Measurements from ENCODE around the gene CFAP58. TPM values are rescaled to one million over a fixed set of nuclear protein-coding genes. Genes with fewer than 3 reads are reported as not detected.

The CFAP58 gene
- total RNA-seq, 1 experiment from 2014 or later, result 0.63 TPM

DNA sequence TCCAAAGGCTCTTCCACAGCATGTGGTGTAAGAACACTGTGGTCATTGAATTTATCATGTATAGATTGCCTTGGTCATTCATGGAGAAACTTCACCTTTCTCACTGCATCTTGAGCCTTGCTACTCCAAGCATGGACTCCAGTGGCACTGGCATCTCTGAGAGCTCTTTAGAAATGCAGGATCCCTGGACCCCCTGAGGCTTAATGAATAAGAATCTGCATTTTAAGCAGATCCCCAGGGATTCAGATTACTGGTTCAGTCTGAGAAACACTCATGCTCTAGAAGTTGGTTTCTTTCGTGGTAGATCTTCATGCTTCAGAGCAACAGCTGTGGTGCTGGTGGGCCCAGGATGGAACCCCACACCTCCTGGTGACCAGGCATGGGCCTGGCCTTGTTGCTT, 63.2 kb downstream of the CFAP58 start:
- no peak overlapping the region for H2AFZ ChIP-seq (ENCODE audit: low read length)
- H4K91ac ChIP-seq (ENCODE audit: insufficient read length, low read depth, low read length), result no peak overlapping the region
- no CpG with 5 or more reads among the region's 1 CpG for WGBS (ENCODE audit: extremely low coverage, insufficient read length, low lambda C conversion rate)
- peaks cover 8% of the 10 kb centered on the region for H3K4me1 ChIP-seq (ENCODE audit: insufficient read depth, low read length)
- H3T11ph ChIP-seq (ENCODE audit: low read length), result no peak overlapping the region
- Mint-ChIP-seq H3K4me1 (peaks cover 18 to 24% of the 10 kb centered on the region in 2 experiments), H3K27ac (no peak overlapping the region; a peak in 2 of 7 replicates), H3K4me3 (no peak overlapping the region), H3K9me3 (no peaks in the 10 kb centered on the region), H3K27me3 (ENCODE audit: low read depth) (no peaks in the 10 kb centered on the region), H3K36me3 (ENCODE audit: insufficient read depth in 1 of 3, low read depth in 3 of 3) (no peaks in the 10 kb centered on the region; a peak in 1 of 7 replicates)
- TF ChIP-seq, protein P1, sequence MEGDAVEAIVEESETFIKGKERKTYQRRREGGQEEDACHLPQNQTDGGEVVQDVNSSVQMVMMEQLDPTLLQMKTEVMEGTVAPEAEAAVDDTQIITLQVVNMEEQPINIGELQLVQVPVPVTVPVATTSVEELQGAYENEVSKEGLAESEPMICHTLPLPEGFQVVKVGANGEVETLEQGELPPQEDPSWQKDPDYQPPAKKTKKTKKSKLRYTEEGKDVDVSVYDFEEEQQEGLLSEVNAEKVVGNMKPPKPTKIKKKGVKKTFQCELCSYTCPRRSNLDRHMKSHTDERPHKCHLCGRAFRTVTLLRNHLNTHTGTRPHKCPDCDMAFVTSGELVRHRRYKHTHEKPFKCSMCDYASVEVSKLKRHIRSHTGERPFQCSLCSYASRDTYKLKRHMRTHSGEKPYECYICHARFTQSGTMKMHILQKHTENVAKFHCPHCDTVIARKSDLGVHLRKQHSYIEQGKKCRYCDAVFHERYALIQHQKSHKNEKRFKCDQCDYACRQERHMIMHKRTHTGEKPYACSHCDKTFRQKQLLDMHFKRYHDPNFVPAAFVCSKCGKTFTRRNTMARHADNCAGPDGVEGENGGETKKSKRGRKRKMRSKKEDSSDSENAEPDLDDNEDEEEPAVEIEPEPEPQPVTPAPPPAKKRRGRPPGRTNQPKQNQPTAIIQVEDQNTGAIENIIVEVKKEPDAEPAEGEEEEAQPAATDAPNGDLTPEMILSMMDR (conservative IDR thresholded peaks at IDR 0.05), result no peak
- H3K9ac ChIP-seq (ENCODE audit: extremely low read depth, insufficient read length, low read length), result no peak overlapping the region
- H4K5ac ChIP-seq (ENCODE audit: insufficient read length, low read depth, low read length), result no peak overlapping the region
- H3K18ac ChIP-seq (ENCODE audit: insufficient read length, low read depth, low read length), result no peak overlapping the region
- no peak overlapping the region for H3K4ac ChIP-seq (ENCODE audit: low read depth, low read length)
- H2BK20ac ChIP-seq (ENCODE audit: low read depth, low read length, poor library complexity, severe bottlenecking), result no peak overlapping the region
- no peak overlapping the region for H2BK120ac ChIP-seq (ENCODE audit: low read depth, low read length, poor library complexity, severe bottlenecking)
- no peaks in the 10 kb centered on the region for H3K79me1 ChIP-seq (ENCODE audit: insufficient read depth, low read depth, low read length, poor library complexity, severe bottlenecking)
- no peak overlapping the region for H2BK15ac ChIP-seq (ENCODE audit: low read depth, low read length)
- H3K27me3 ChIP-seq (ENCODE audit: insufficient read depth, low read length), result no peaks in the 10 kb centered on the region
- no peaks in the 10 kb centered on the region for H3K9me3 ChIP-seq (ENCODE audit: control insufficient read depth, low read depth, low read length)
- no peak overlapping the region for H2BK12ac ChIP-seq (ENCODE audit: insufficient read length, low read depth, low read length)
- H3K14ac ChIP-seq (ENCODE audit: insufficient read depth, low read length), result no peak overlapping the region
- no peak overlapping the region for H3K27ac ChIP-seq (ENCODE audit: insufficient read length, low read depth, low read length)
- no peak overlapping the region for H2BK5ac ChIP-seq (ENCODE audit: insufficient read length, low read length)
- no peak overlapping the region for H3K4me2 ChIP-seq (ENCODE audit: insufficient read depth, insufficient read length, low read length)
- DNase-seq, result no peak
- H3K79me2 ChIP-seq (ENCODE audit: insufficient read depth, low read length), result no peaks in the 10 kb centered on the region
- no peak overlapping the region for H2AK5ac ChIP-seq (ENCODE audit: insufficient read length, low read length)
- no peak overlapping the region for H3K56ac ChIP-seq (ENCODE audit: insufficient read length, low read depth, low read length)
- H4K20me1 ChIP-seq (ENCODE audit: control insufficient read depth, insufficient read depth, insufficient read length), result no peaks in the 10 kb centered on the region
- H3K23ac ChIP-seq (ENCODE audit: insufficient read length, low read depth, low read length), result no peak overlapping the region
- no peak overlapping the region for H4K8ac ChIP-seq (replicated peaks; ENCODE audit: insufficient read length, low read depth, low read length)
- H3K23me2 ChIP-seq (ENCODE audit: insufficient read length, low read depth, low read length, poor library complexity, severe bottlenecking), result no peaks in the 10 kb centered on the region
